Limb (tissue), 2 donors: ENCODE measurements around the gene ZNF66.
A peak's percentile ranks its signal among the peaks of the same experiment; 100 is the strongest.
"Not testable (repeated sequence)": the region's sequence is repeated elsewhere in the genome, so short reads cannot be mapped to it uniquely, and the experiment has no call there.

ENCODE experiments used
- DNase-seq, 2 donors: peaks; one replicate each; pipeline ENCODE4 v3.0.0-alpha.2; 2016; ENCODE audit errors: extremely low spot score in 2 of 2

The ZNF66 gene

GRCh38 chr19:20776083-20777076 lies at the start of gene ZNF66:
TSS of gene ZNF66 (plus strand) at chr19:20776304. CDS start at chr19:20776448, 144 bp downstream.
- peak; percentile 94 to 97 for DNase-seq

GRCh38 chr19:20750169-20750568 lies 25.9 kb upstream of the ZNF66 start:
- not testable (repeated sequence) for DNase-seq

GRCh38 chr19:20752291-20752690 lies 23.8 kb upstream of the ZNF66 start:
- not testable (repeated sequence) for DNase-seq

- not testable (repeated sequence) for DNase-seq
These were observed 6.8 kb upstream of the ZNF66 start for GRCh38 chr19:20769225-20769736.

- DNase-seq = no peak
These were observed 11.7 kb downstream of the ZNF66 start for GRCh38 chr19:20787786-20788185.

- DNase-seq = no peak
These were observed 15.7 kb downstream of the ZNF66 start for GRCh38 chr19:20791806-20792205.

GRCh38 chr19:20806311-20807262 lies 30.5 kb downstream of the ZNF66 start:
- DNase-seq = not testable (repeated sequence)

GRCh38 chr19:20840371-20840770 lies 64.3 kb downstream of the ZNF66 start:
- no peak for DNase-seq
